Measurements from ENCODE around the gene ELMO3.

The ELMO3 gene

DNA sequence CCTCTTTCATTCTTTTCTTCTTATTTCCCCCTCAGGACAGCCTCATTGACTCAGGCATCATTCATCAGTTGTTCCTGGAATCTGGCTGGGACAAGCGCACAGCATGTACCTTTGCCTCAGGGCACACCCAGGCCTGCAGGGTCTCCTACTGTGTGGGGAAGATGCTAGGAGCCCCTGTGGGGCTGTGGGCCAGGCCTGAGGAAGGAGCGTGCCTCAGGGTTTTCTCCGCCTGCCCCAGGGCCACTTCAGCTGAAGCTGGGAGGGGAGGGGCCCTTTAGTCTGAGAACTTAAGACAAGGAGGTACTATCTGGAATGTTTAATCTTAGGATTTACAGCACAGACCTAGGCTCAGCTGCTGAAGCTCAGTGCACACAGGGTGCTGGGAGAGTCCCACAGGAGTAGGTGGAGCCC, 7.9 kb downstream of the ELMO3 start:
- Histone ChIP-seq H3K18ac (ENCODE audit: low read length) (peak overlapping the region; percentile 87), H4K8ac (ENCODE audit: low read depth, low read length) (no peak overlapping the region), H3K36me3 (replicated peaks in 1 of 2; ENCODE audit: control insufficient read depth in 2 of 2, insufficient read depth in 2 of 2, low read length in 2 of 2) (peaks cover 12 to 36% of the 10 kb centered on the region in 2 donors), H2BK15ac (ENCODE audit: low read length) (no peak overlapping the region), H2BK12ac (ENCODE audit: low read length) (no peak overlapping the region), H3K9me3 (replicated peaks in 1 of 2; ENCODE audit: control insufficient read depth in 2 of 2, insufficient read depth in 1 of 2, low read depth in 1 of 2, low read length in 2 of 2) (no peaks in the 10 kb centered on the region), H3K23ac (ENCODE audit: low read depth, low read length, poor library complexity) (peak overlapping the region; percentile 93), H3K14ac (ENCODE audit: low read length) (no peak overlapping the region), H2AK5ac (ENCODE audit: low read depth, low read length) (peak overlapping the region; percentile 33), H3K4me1 (ENCODE audit: control insufficient read depth in 2 of 2, insufficient read depth in 1 of 2, low read depth in 1 of 2, low read length in 2 of 2) (peaks cover 8 to 21% of the 10 kb centered on the region in 2 donors), H3K4me2 (ENCODE audit: insufficient read depth, low read length, poor library complexity, severe bottlenecking) (no peak overlapping the region), H3K27ac (replicated peaks; ENCODE audit: low read length) (peak overlapping the region; percentile 1), H3K27me3 (ENCODE audit: control insufficient read depth in 3 of 3, insufficient read depth in 3 of 3, low read depth in 1 of 3, low read length in 3 of 3) (no peaks in the 10 kb centered on the region), H2BK5ac (ENCODE audit: low read length) (peak overlapping the region; percentile 91), H2AFZ (ENCODE audit: low read length) (no peak overlapping the region), H3K4ac (ENCODE audit: low read length) (no peak overlapping the region), H4K91ac (ENCODE audit: low read depth, low read length, poor library complexity) (no peak overlapping the region), H3K4me3 (ENCODE audit: low read length in 2 of 2) (no peak overlapping the region), H3K9ac (ENCODE audit: low read depth, low read length, poor library complexity) (no peak overlapping the region), H3K79me1 (ENCODE audit: low read depth, low read length) (no peaks in the 10 kb centered on the region), H2BK120ac (ENCODE audit: low read depth, low read length) (peak overlapping the region; percentile 47)
- peak; percentile 32 for DNase-seq (ENCODE audit: low spot score)
- no CpG with 5 or more reads among the region's 3 CpGs for WGBS, 2 donors (ENCODE audit: extremely low coverage in 2 of 2, insufficient read length in 2 of 2, insufficient replicate concordance in 1 of 2)

DNA sequence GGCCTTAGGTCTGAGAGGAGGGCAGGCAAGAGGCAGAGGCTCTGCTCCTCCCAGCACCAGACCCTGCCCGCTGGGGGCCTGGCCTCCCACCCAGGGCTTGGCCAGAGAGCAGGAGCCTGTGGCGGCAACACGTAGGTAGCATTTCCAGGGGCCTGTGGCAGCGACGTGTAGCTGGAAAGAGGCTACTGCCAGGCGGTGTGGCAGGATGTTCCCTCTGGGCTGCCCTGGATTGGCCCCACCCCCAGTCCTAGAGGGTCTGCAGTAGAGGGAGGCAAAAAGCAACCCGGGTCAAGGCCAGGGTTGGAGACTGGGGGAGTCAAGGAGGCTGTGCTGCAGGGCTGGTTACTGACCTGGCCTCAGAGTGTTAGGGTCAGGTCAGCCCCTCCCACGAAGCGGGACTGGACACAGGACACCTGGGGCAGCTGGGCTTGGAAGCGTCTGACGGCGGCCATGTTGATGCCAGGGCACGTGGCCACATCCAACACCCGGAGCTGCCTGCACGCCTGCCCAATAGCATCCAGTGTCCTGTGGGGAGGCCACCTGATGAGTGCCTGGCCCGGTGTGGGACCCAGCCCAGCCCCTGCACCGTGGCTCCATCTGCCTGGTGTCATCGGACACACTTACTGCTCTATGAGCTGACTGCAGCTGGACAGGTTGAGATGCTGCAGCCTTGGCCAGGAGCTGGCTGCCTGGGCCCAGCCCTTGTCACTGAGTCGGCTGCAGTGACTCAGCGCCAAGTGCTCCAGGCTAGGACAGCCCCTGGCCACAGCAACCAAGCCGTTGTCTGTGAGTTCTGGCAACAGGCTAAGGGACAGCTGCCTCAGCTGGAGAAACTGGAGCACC, 8.5 kb downstream of the ELMO3 start:
- Histone ChIP-seq H2BK5ac (ENCODE audit: low read length) (peak overlapping the region; percentile 91), H3K27me3 (ENCODE audit: control insufficient read depth in 3 of 3, insufficient read depth in 3 of 3, low read depth in 1 of 3, low read length in 3 of 3) (no peaks in the 10 kb centered on the region), H2BK15ac (ENCODE audit: low read length) (peak overlapping the region; percentile 54), H2BK12ac (ENCODE audit: low read length) (peak overlapping the region; percentile 90), H3K4me3 (ENCODE audit: low read length in 2 of 2) (peak overlapping the region in 1 of 2 donors; percentile 5), H3K27ac (replicated peaks; ENCODE audit: low read length) (peak overlapping the region; percentile 1), H3K79me1 (ENCODE audit: low read depth, low read length) (no peaks in the 10 kb centered on the region), H3K9me3 (replicated peaks in 1 of 2; ENCODE audit: control insufficient read depth in 2 of 2, insufficient read depth in 1 of 2, low read depth in 1 of 2, low read length in 2 of 2) (no peaks in the 10 kb centered on the region), H3K4ac (ENCODE audit: low read length) (peak overlapping the region; percentile 93), H3K14ac (ENCODE audit: low read length) (no peak overlapping the region), H4K91ac (ENCODE audit: low read depth, low read length, poor library complexity) (peak overlapping the region; percentile 79), H3K36me3 (replicated peaks in 1 of 2; ENCODE audit: control insufficient read depth in 2 of 2, insufficient read depth in 2 of 2, low read length in 2 of 2) (peaks cover 8 to 30% of the 10 kb centered on the region in 2 donors), H3K4me2 (ENCODE audit: insufficient read depth, low read length, poor library complexity, severe bottlenecking) (no peak overlapping the region), H2BK120ac (ENCODE audit: low read depth, low read length) (peak overlapping the region; percentile 47), H4K8ac (ENCODE audit: low read depth, low read length) (no peak overlapping the region), H2AK5ac (ENCODE audit: low read depth, low read length) (peak overlapping the region; percentile 33), H2AFZ (ENCODE audit: low read length) (no peak overlapping the region), H3K18ac (ENCODE audit: low read length) (peak overlapping the region; percentile 87), H3K4me1 (ENCODE audit: control insufficient read depth in 2 of 2, insufficient read depth in 1 of 2, low read depth in 1 of 2, low read length in 2 of 2) (peaks cover 8 to 21% of the 10 kb centered on the region in 2 donors), H3K23ac (ENCODE audit: low read depth, low read length, poor library complexity) (peak overlapping the region; percentile 93), H3K9ac (ENCODE audit: low read depth, low read length, poor library complexity) (peak overlapping the region; percentile 84)
- no peak for DNase-seq (ENCODE audit: low spot score)
- whole genome bisulfite sequencing, 2 donors (ENCODE audit: extremely low coverage in 2 of 2, insufficient read length in 2 of 2, insufficient replicate concordance in 1 of 2) = no CpG with 5 or more reads among the region's 21 CpGs

DNA sequence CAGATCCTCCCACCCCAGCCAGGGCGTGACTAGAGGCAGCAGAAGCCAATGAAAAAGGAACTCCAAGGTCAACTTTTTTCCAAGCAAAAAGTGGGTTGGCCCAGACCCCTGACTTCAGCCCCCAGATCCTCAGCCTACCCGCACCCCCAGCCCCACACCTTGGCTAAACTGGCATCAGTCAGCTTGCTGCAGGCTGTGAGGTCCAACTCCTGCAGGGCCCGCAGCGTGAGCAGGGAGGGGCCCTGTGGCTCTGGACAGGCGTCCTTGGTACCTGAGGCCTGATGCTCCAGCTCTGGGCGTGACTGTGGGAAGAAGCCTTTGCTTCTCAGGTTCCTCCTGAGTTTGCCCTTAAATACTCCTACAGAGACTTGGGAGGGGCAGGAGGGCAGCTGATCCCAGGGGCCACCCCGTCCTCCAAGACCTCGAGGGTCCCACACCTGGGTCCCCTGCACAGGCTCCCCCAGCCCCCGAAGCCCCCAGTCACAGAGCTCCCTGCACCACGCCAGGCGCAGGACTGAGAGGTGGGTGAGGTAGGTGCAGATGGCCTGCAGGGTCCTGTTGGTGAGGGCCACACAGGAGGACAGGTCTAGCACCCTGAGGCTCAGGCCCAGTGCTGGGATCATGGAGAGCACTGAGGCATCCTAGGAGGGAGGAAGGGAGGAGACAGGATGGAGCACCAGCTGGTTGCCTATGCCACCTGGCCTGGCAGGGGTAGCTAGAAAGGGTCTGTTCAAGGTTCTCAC, 9.4 kb downstream of the ELMO3 start:
- H2AFZ ChIP-seq (ENCODE audit: low read length) = no peak overlapping the region
- peak overlapping the region; percentile 23 for H3K23ac ChIP-seq (ENCODE audit: low read depth, low read length, poor library complexity)
- no peak overlapping the region for H3K27ac ChIP-seq (replicated peaks; ENCODE audit: low read length)
- H3K9ac ChIP-seq (ENCODE audit: low read depth, low read length, poor library complexity) = no peak overlapping the region
- peak overlapping the region; percentile 47 for H2BK120ac ChIP-seq (ENCODE audit: low read depth, low read length)
- no peak overlapping the region for H2BK15ac ChIP-seq (ENCODE audit: low read length)
- peak overlapping the region; percentile 64 for H3K14ac ChIP-seq (ENCODE audit: low read length)
- no peak overlapping the region for H3K4me3 ChIP-seq (ENCODE audit: low read length in 2 of 2)
- H4K8ac ChIP-seq (ENCODE audit: low read depth, low read length) = no peak overlapping the region
- H2BK5ac ChIP-seq (ENCODE audit: low read length) = peak overlapping the region; percentile 91
- no peak overlapping the region for H3K4ac ChIP-seq (ENCODE audit: low read length)
- no peak for DNase-seq (ENCODE audit: low spot score)
- H3K18ac ChIP-seq (ENCODE audit: low read length) = no peak overlapping the region
- no peak overlapping the region for H4K91ac ChIP-seq (ENCODE audit: low read depth, low read length, poor library complexity)
- no peaks in the 10 kb centered on the region for H3K27me3 ChIP-seq (ENCODE audit: control insufficient read depth in 3 of 3, insufficient read depth in 3 of 3, low read depth in 1 of 3, low read length in 3 of 3)
- no peak overlapping the region for H3K4me2 ChIP-seq (ENCODE audit: insufficient read depth, low read length, poor library complexity, severe bottlenecking)
- peaks cover 7 to 21% of the 10 kb centered on the region in 2 donors for H3K36me3 ChIP-seq (replicated peaks in 1 of 2; ENCODE audit: control insufficient read depth in 2 of 2, insufficient read depth in 2 of 2, low read length in 2 of 2)
- H3K79me1 ChIP-seq (ENCODE audit: low read depth, low read length) = no peaks in the 10 kb centered on the region
- H3K4me1 ChIP-seq (ENCODE audit: control insufficient read depth in 2 of 2, insufficient read depth in 1 of 2, low read depth in 1 of 2, low read length in 2 of 2) = peaks cover 8 to 21% of the 10 kb centered on the region in 2 donors
- no CpG with 5 or more reads among the region's 11 CpGs for WGBS, 2 donors (ENCODE audit: extremely low coverage in 2 of 2, insufficient read length in 2 of 2, insufficient replicate concordance in 1 of 2)
- no peaks in the 10 kb centered on the region for H3K9me3 ChIP-seq (replicated peaks in 1 of 2; ENCODE audit: control insufficient read depth in 2 of 2, insufficient read depth in 1 of 2, low read depth in 1 of 2, low read length in 2 of 2)
- H2AK5ac ChIP-seq (ENCODE audit: low read depth, low read length) = peak overlapping the region; percentile 33
- no peak overlapping the region for H2BK12ac ChIP-seq (ENCODE audit: low read length)

DNA sequence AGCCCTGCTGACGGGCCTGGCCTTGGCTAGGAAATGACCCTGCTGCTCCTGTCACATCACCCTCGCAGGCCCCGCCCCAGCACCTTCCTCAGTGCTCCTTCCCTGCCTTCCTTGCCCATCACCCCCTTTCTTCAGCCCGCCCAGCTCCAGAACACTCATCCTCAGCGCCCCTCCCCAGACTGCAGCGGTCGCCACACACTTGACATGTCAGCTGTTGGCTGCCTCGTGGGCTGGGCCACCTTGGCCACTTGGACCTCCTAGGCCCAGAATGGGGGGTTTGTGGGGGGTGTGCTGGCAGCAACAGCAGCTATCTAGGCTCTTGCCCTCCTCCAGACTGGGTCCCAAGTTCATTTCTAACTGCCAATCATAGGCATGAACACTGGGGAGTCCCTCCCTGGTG, 10.6 kb downstream of the ELMO3 start:
- no peak overlapping the region for H3K4me3 ChIP-seq (ENCODE audit: low read length in 2 of 2)
- H3K27me3 ChIP-seq (ENCODE audit: control insufficient read depth in 3 of 3, insufficient read depth in 3 of 3, low read depth in 1 of 3, low read length in 3 of 3) = no peaks in the 10 kb centered on the region
- peak overlapping the region; percentile 66 for H2AK5ac ChIP-seq (ENCODE audit: low read depth, low read length)
- no peak overlapping the region for H2BK15ac ChIP-seq (ENCODE audit: low read length)
- H3K23ac ChIP-seq (ENCODE audit: low read depth, low read length, poor library complexity) = no peak overlapping the region
- H2BK5ac ChIP-seq (ENCODE audit: low read length) = no peak overlapping the region
- no peaks in the 10 kb centered on the region for H3K9me3 ChIP-seq (replicated peaks in 1 of 2; ENCODE audit: control insufficient read depth in 2 of 2, insufficient read depth in 1 of 2, low read depth in 1 of 2, low read length in 2 of 2)
- H3K4me1 ChIP-seq (ENCODE audit: control insufficient read depth in 2 of 2, insufficient read depth in 1 of 2, low read depth in 1 of 2, low read length in 2 of 2) = peaks cover 8 to 21% of the 10 kb centered on the region in 2 donors
- H3K4ac ChIP-seq (ENCODE audit: low read length) = no peak overlapping the region
- no peak overlapping the region for H4K91ac ChIP-seq (ENCODE audit: low read depth, low read length, poor library complexity)
- no peak overlapping the region for H3K18ac ChIP-seq (ENCODE audit: low read length)
- no peak overlapping the region for H2BK12ac ChIP-seq (ENCODE audit: low read length)
- peaks cover 0 to 10% of the 10 kb centered on the region in 2 donors for H3K36me3 ChIP-seq (replicated peaks in 1 of 2; ENCODE audit: control insufficient read depth in 2 of 2, insufficient read depth in 2 of 2, low read length in 2 of 2)
- H3K27ac ChIP-seq (replicated peaks; ENCODE audit: low read length) = no peak overlapping the region
- no peak overlapping the region for H3K14ac ChIP-seq (ENCODE audit: low read length)
- H2AFZ ChIP-seq (ENCODE audit: low read length) = no peak overlapping the region
- DNase-seq (ENCODE audit: low spot score) = no peak
- peak overlapping the region; percentile 19 for H4K8ac ChIP-seq (ENCODE audit: low read depth, low read length)
- H2BK120ac ChIP-seq (ENCODE audit: low read depth, low read length) = no peak overlapping the region
- WGBS, 2 donors (ENCODE audit: extremely low coverage in 2 of 2, insufficient read length in 2 of 2, insufficient replicate concordance in 1 of 2) = no CpG with 5 or more reads among the region's 8 CpGs
- no peak overlapping the region for H3K4me2 ChIP-seq (ENCODE audit: insufficient read depth, low read length, poor library complexity, severe bottlenecking)
- peak overlapping the region; percentile 47 for H3K9ac ChIP-seq (ENCODE audit: low read depth, low read length, poor library complexity)
- H3K79me1 ChIP-seq (ENCODE audit: low read depth, low read length) = no peaks in the 10 kb centered on the region
